ENCODE results near the gene FRY.
A peak's percentile ranks its signal among the peaks of the same experiment; 100 is the strongest.

Gene FRY

GRCh38 chr13:32036126-32036695, 4.6 kb downstream of the FRY start:
- H3K27me3 ChIP-seq (ENCODE audit: control insufficient read depth, insufficient read depth, low read length), result peaks cover 2% of the 10 kb centered on the region
- H3K4me1 ChIP-seq (ENCODE audit: control insufficient read depth, insufficient read depth, low read length), result peaks cover 14% of the 10 kb centered on the region
- H3K27ac ChIP-seq (ENCODE audit: low read depth, low read length), result peak overlapping the region; percentile 65
- no peak overlapping the region for H3K4me3 ChIP-seq (ENCODE audit: low read length)
- no peaks in the 10 kb centered on the region for H3K36me3 ChIP-seq (ENCODE audit: control insufficient read depth, insufficient read depth, low read length)
- H3K9ac ChIP-seq (ENCODE audit: low read length), result no peak overlapping the region

GRCh38 chr13:32036757-32037156, 5.2 kb downstream of the FRY start:
- H3K27me3 ChIP-seq (ENCODE audit: control insufficient read depth, insufficient read depth, low read length), result no peaks in the 10 kb centered on the region
- H3K27ac ChIP-seq (ENCODE audit: low read depth, low read length), result peak overlapping the region; percentile 65
- peaks cover 14% of the 10 kb centered on the region for H3K4me1 ChIP-seq (ENCODE audit: control insufficient read depth, insufficient read depth, low read length)
- no peak overlapping the region for H3K4me3 ChIP-seq (ENCODE audit: low read length)
- no peak overlapping the region for H3K9ac ChIP-seq (ENCODE audit: low read length)
- H3K36me3 ChIP-seq (ENCODE audit: control insufficient read depth, insufficient read depth, low read length), result no peaks in the 10 kb centered on the region

GRCh38 chr13:32037471-32037870, 5.9 kb downstream of the FRY start:
- Histone ChIP-seq H3K9ac (ENCODE audit: low read length) (no peak overlapping the region), H3K4me1 (ENCODE audit: control insufficient read depth, insufficient read depth, low read length) (peaks cover 12% of the 10 kb centered on the region), H3K4me3 (ENCODE audit: low read length) (no peak overlapping the region), H3K36me3 (ENCODE audit: control insufficient read depth, insufficient read depth, low read length) (no peaks in the 10 kb centered on the region), H3K27me3 (ENCODE audit: control insufficient read depth, insufficient read depth, low read length) (no peaks in the 10 kb centered on the region), H3K27ac (ENCODE audit: low read depth, low read length) (peak overlapping the region; percentile 65)

- no peak overlapping the region for H3K4me3 ChIP-seq (ENCODE audit: low read length)
- no peaks in the 10 kb centered on the region for H3K27me3 ChIP-seq (ENCODE audit: control insufficient read depth, insufficient read depth, low read length)
- H3K36me3 ChIP-seq (ENCODE audit: control insufficient read depth, insufficient read depth, low read length), result no peaks in the 10 kb centered on the region
- H3K9ac ChIP-seq (ENCODE audit: low read length), result no peak overlapping the region
- H3K4me1 ChIP-seq (ENCODE audit: control insufficient read depth, insufficient read depth, low read length), result peaks cover 12% of the 10 kb centered on the region
- H3K27ac ChIP-seq (ENCODE audit: low read depth, low read length), result no peak overlapping the region
Observed at GRCh38 chr13:32038343-32038742, 6.8 kb downstream of the FRY start.

- Histone ChIP-seq H3K4me3 (ENCODE audit: low read length) (no peak overlapping the region), H3K4me1 (ENCODE audit: control insufficient read depth, insufficient read depth, low read length) (peaks cover 12% of the 10 kb centered on the region), H3K27ac (ENCODE audit: low read depth, low read length) (no peak overlapping the region), H3K27me3 (ENCODE audit: control insufficient read depth, insufficient read depth, low read length) (no peaks in the 10 kb centered on the region), H3K36me3 (ENCODE audit: control insufficient read depth, insufficient read depth, low read length) (no peaks in the 10 kb centered on the region), H3K9ac (ENCODE audit: low read length) (no peak overlapping the region)
Observed at GRCh38 chr13:32039056-32039455, 7.5 kb downstream of the FRY start.

- Histone ChIP-seq H3K36me3 (ENCODE audit: control insufficient read depth, insufficient read depth, low read length) (no peaks in the 10 kb centered on the region), H3K27me3 (ENCODE audit: control insufficient read depth, insufficient read depth, low read length) (no peaks in the 10 kb centered on the region), H3K4me3 (ENCODE audit: low read length) (no peak overlapping the region), H3K9ac (ENCODE audit: low read length) (no peak overlapping the region), H3K4me1 (ENCODE audit: control insufficient read depth, insufficient read depth, low read length) (peaks cover 12% of the 10 kb centered on the region), H3K27ac (ENCODE audit: low read depth, low read length) (no peak overlapping the region)
Observed at GRCh38 chr13:32039528-32039927, 8.0 kb downstream of the FRY start.

- Histone ChIP-seq H3K4me1 (ENCODE audit: control insufficient read depth, insufficient read depth, low read length) (peaks cover 12% of the 10 kb centered on the region), H3K27me3 (ENCODE audit: control insufficient read depth, insufficient read depth, low read length) (no peaks in the 10 kb centered on the region), H3K9ac (ENCODE audit: low read length) (no peak overlapping the region), H3K27ac (ENCODE audit: low read depth, low read length) (no peak overlapping the region), H3K36me3 (ENCODE audit: control insufficient read depth, insufficient read depth, low read length) (no peaks in the 10 kb centered on the region), H3K4me3 (ENCODE audit: low read length) (no peak overlapping the region)
Observed at GRCh38 chr13:32040052-32040642, 8.6 kb downstream of the FRY start.

GRCh38 chr13:32040689-32041088, 9.1 kb downstream of the FRY start:
- no peak overlapping the region for H3K4me3 ChIP-seq (ENCODE audit: low read length)
- no peaks in the 10 kb centered on the region for H3K27me3 ChIP-seq (ENCODE audit: control insufficient read depth, insufficient read depth, low read length)
- H3K9ac ChIP-seq (ENCODE audit: low read length), result no peak overlapping the region
- no peak overlapping the region for H3K27ac ChIP-seq (ENCODE audit: low read depth, low read length)
- H3K36me3 ChIP-seq (ENCODE audit: control insufficient read depth, insufficient read depth, low read length), result no peaks in the 10 kb centered on the region
- H3K4me1 ChIP-seq (ENCODE audit: control insufficient read depth, insufficient read depth, low read length), result peaks cover 15% of the 10 kb centered on the region

- Histone ChIP-seq H3K4me1 (ENCODE audit: control insufficient read depth, insufficient read depth, low read length) (peaks cover 22% of the 10 kb centered on the region), H3K36me3 (ENCODE audit: control insufficient read depth, insufficient read depth, low read length) (no peaks in the 10 kb centered on the region), H3K9ac (ENCODE audit: low read length) (no peak overlapping the region), H3K27me3 (ENCODE audit: control insufficient read depth, insufficient read depth, low read length) (no peaks in the 10 kb centered on the region), H3K4me3 (ENCODE audit: low read length) (no peak overlapping the region), H3K27ac (ENCODE audit: low read depth, low read length) (no peak overlapping the region)
Observed at GRCh38 chr13:32041429-32041828, 9.9 kb downstream of the FRY start.

- Histone ChIP-seq H3K27me3 (ENCODE audit: control insufficient read depth, insufficient read depth, low read length) (no peaks in the 10 kb centered on the region), H3K4me3 (ENCODE audit: low read length) (no peak overlapping the region), H3K27ac (ENCODE audit: low read depth, low read length) (no peak overlapping the region), H3K4me1 (ENCODE audit: control insufficient read depth, insufficient read depth, low read length) (peaks cover 22% of the 10 kb centered on the region), H3K9ac (ENCODE audit: low read length) (no peak overlapping the region), H3K36me3 (ENCODE audit: control insufficient read depth, insufficient read depth, low read length) (no peaks in the 10 kb centered on the region)
Observed at GRCh38 chr13:32042551-32042950, 11.0 kb downstream of the FRY start.

GRCh38 chr13:32044446-32044845, 12.9 kb downstream of the FRY start:
- Histone ChIP-seq H3K9ac (ENCODE audit: low read length) (no peak overlapping the region), H3K36me3 (ENCODE audit: control insufficient read depth, insufficient read depth, low read length) (no peaks in the 10 kb centered on the region), H3K27me3 (ENCODE audit: control insufficient read depth, insufficient read depth, low read length) (no peaks in the 10 kb centered on the region), H3K27ac (ENCODE audit: low read depth, low read length) (no peak overlapping the region), H3K4me3 (ENCODE audit: low read length) (no peak overlapping the region), H3K4me1 (ENCODE audit: control insufficient read depth, insufficient read depth, low read length) (peaks cover 14% of the 10 kb centered on the region)

- Histone ChIP-seq H3K27me3 (ENCODE audit: control insufficient read depth, insufficient read depth, low read length) (no peaks in the 10 kb centered on the region), H3K4me1 (ENCODE audit: control insufficient read depth, insufficient read depth, low read length) (peaks cover 14% of the 10 kb centered on the region), H3K36me3 (ENCODE audit: control insufficient read depth, insufficient read depth, low read length) (no peaks in the 10 kb centered on the region), H3K27ac (ENCODE audit: low read depth, low read length) (peak overlapping the region; percentile 48), H3K4me3 (ENCODE audit: low read length) (no peak overlapping the region), H3K9ac (ENCODE audit: low read length) (no peak overlapping the region)
Observed at GRCh38 chr13:32045537-32045936, 14.0 kb downstream of the FRY start.

Data from rectal smooth muscle tissue (tissue), 1 donor.